GM19351 (cell line): ENCODE results near the gene PDGFD.

Experiments used
- ATAC-seq: cut with Tn5 transposase; IDR thresholded peaks from one replicate; pipeline ENCODE4 v1.9.1; 2021; ENCODE audit warnings: mild to moderate bottlenecking, moderate library complexity; ENCODE audit not compliant: unreplicated experiment

The PDGFD gene

GRCh38 chr11:103927535-103927934 is 236.4 kb downstream of the PDGFD start:
- no peak for ATAC-seq

GRCh38 chr11:103926990-103927389 is 237.0 kb downstream of the PDGFD start:
- ATAC-seq = no peak

- no peak for ATAC-seq
Observed at GRCh38 chr11:103924166-103925013, 239.6 kb downstream of the PDGFD start.

GRCh38 chr11:103923451-103923931 is 240.5 kb downstream of the PDGFD start:
- peak; percentile 25 for ATAC-seq

DNA sequence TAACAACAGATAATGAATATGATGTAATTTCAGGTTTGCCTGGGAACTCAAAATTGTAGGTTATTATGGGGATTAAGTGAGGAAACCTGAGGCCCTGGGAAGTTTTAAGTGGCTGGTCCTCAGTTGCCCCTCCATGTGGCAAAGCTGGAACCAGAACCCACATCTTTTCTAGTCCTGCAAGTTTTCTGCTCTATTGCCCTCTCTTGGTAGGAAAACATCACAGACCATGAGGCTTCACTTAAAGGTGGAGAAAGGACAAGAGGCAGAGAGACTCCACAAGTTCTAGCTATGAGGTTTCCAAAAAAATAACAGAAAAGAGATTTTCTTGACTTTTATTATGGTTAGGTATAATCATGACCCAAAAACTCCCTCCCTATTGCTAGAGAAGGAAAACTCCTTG is 243.0 kb downstream of the PDGFD start:
- no peak for ATAC-seq

- ATAC-seq = peak; percentile 59
Observed at GRCh38 chr11:103920449-103920848, 243.5 kb downstream of the PDGFD start.

GRCh38 chr11:103910721-103911120 is 253.2 kb downstream of the PDGFD start:
- ATAC-seq = no peak

DNA sequence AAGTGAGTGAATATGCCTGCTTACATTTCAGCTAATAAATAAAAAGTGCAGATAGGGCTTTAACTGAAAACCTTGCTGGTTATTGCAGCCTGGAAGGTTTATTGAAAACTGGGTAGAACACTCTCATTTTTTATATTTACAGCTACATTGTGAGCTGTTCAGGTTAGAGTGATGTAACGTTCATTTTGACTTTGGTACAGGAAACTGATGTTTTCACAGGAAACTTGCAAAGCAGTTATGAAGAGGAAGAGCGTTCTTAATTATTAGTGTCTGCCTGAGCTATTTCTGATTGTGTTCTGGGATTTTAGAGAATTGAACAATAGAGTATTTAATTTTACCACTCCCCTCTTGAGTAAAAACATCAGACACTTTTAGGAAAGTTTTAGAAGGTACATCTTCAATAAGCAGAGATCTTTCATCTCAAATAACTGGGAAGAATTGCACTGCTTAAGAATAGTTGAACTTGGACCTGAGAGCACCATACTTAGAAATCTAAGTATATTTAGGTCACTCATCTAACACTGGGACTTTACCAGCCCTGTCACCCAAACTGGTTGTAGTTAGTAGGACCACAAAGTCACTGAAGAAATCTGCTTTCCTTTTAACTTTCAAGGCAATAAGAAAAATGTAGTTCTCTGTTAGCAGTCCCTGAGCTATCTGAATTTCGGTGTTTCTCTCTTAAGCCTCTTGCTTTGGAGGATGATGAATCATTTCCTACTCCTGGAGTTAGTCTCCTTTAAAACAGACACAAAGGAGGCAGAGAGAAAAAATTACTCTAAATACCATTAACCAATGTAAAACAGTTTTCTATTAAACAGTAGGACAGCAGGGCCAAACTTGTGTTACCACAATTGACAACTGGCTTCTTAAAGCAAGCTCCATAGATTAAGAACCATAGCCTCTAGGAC is 256.1 kb downstream of the PDGFD start:
- ATAC-seq = no peak

GRCh38 chr11:103907136-103907535 is 256.8 kb downstream of the PDGFD start:
- no peak for ATAC-seq

- no peak for ATAC-seq
Observed at GRCh38 chr11:103906291-103906867, 257.6 kb downstream of the PDGFD start.

GRCh38 chr11:103904324-103904667 is 259.7 kb downstream of the PDGFD start:
- ATAC-seq = peak; percentile 79

- peak; percentile 81 for ATAC-seq
Observed at GRCh38 chr11:103903621-103904323, 260.2 kb downstream of the PDGFD start.

- no peak for ATAC-seq
Observed at GRCh38 chr11:103902994-103903393, 261.0 kb downstream of the PDGFD start.

DNA sequence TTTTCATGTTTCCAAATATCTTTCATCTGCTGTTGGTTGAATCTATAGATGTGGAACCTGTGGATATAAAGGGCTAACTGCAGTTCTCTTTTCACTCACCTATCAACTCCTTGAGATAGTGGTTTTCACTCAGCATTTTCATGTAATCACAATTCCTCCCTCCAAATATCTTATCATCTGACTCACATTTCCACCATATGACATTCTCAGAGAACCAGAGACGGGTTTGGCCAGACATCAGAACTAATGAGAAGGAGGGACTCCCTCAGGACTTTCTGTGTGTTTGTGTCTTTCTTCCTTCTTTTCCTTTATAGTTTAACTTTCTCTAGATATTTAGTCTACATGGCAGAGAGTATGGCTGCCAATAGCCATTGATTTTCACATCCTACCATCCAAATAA is 262.3 kb downstream of the PDGFD start:
- ATAC-seq = no peak

DNA sequence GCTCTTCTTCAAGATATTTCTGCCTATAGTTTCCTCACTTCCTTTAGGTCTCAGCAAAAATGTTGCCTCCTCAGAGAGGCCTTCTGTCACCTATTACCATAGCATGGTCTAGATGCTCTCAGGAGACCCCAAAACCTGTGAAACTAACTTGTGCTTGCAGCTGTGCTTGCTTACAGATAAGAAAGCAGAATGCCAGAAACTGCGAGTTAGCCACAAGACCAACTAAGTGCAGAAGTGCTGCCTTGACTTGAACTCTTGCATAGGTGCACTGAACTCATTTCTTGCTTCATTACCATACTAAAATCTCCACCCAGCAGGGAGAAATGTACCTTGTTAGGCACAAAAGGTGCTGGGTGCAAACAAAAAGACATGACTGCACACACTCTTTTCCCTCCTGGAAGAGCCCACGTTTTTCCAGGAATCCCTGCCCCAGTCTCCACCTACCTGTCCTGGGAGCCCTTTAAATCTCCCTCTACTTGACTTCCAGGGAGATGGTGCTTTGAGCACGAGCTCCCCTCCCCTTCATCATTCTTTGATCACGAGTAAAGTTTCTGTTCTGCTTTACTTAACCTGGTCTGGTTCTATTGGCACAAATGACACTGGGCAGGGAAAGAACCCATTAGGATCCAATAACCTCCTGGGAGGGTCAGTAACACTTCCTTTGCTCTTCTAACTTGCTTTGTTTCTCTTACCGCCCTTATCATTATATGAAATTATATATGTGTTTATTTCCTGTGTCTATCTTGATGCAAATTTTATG is 265.2 kb downstream of the PDGFD start:
- ATAC-seq = peak; percentile 66

DNA sequence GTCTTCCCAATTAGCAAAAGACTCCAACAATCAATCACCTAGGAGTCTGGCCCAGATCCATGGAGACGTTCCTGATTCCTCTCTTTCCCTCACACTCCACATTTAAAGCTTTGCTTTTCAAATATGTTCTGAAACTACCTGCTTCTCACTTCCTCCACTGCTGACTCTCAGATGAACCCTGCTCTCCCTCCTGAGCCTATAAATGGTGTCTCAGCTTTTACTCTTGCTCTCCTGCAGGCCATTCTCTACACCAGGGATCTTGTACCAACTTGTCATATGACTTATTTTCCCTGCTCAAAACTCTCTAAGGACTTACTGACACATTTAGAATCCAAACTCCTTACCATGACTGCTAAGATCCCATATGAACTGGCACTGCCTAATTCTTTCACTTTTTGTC is 265.9 kb downstream of the PDGFD start:
- ATAC-seq = peak; percentile 55

DNA sequence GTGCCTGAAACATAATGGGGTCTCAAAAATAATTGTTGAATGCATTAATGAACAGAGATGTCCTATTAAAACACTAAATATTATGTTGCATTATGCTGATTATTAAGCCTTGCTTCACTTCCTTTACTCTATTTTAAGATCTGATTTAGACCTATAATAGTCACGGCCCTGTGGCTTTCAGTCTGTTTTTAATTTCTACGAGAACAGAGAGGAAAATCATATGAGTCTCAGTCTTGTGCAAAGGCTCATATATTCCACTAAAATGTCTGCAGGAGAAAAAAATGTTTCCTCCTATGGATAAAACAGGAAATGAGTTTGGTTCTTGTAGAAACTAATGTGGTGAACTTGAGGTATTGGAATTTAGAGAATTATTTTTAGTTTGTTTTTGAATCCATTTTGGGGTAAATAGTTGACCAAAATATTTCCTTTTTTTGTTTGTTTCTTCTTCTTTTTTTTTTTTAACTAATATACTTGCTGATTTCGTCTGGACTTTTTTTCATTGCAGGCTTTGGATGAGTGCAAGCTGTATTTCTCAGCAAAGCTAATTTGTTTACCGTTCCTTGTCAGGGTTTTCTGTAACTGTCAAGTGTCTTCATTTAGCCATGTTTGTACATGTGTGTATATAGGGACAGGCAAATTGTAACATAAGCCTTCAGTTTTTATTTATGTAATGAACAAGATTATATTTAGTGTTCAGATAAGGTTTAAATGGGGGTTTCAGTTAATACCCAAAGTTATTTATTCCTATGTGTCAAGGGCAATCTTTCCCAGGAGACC is 266.6 kb downstream of the PDGFD start:
- ATAC-seq = peak; percentile 18

DNA sequence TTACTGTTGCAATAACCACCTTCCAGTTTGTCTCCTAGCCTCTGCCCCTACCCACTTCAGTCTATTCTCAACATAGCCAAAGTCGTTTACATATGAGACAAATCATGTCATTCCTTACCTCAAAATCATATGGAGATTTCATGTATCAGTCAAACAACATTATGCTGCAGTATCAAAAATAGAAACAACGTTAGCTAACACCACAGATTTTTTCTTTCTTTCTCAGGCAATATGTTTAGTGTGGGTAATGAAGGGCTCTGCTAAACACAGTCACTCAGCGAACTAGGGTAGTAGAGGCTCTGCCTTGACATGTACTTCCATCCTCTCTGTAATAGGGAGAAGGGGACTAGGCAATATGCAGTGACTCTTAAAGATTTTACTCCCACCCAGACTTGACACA is 268.8 kb downstream of the PDGFD start:
- no peak for ATAC-seq

GRCh38 chr11:103894673-103895072 is 269.3 kb downstream of the PDGFD start:
- ATAC-seq = no peak
